OCI-LY1 (cell line): ENCODE measurements around the gene ASPM.
"Not testable (repeated sequence)": the region's sequence is repeated elsewhere in the genome, so short reads cannot be mapped to it uniquely, and the experiment has no call there.

ENCODE experiments used
- H2AFZ ChIP-seq: fragments of 200-600 bp; sonication (generic), shearing (Covaris generic); 2 replicates; pipeline ENCODE4 v1.6.0; 2014; ENCODE audit warnings: antibody characterized with exemption, mild to moderate bottlenecking, low read length
- H3F3A ChIP-seq: fragments of 200-600 bp; sonication (generic), shearing (Covaris generic); 2 replicates; pipeline ENCODE4 v1.6.0; 2014; ENCODE audit warnings: mild to moderate bottlenecking, antibody characterized with exemption, low read length, moderate library complexity; ENCODE audit not compliant: insufficient read depth
- H3K27ac ChIP-seq: fragments of 200-600 bp; sonication (generic); 2 replicates; pipeline ENCODE4 v1.5.1; 2014; ENCODE audit warnings: low read length, mixed run types, mild to moderate bottlenecking, low read depth; ENCODE audit not compliant: poor library complexity, severe bottlenecking
- H3K27me3 ChIP-seq: fragments of 200-600 bp; sonication (generic); 2 replicates; pipeline ENCODE4 v1.6.0; 2014; ENCODE audit warnings: antibody characterized with exemption, mild to moderate bottlenecking, low read length, moderate library complexity; ENCODE audit not compliant: insufficient read depth
- H3K36me3 ChIP-seq: fragments of 200-600 bp; sonication (generic); 2 replicates; pipeline ENCODE4 v1.6.1; 2014; ENCODE audit warnings: mild to moderate bottlenecking, antibody characterized with exemption, low read length, moderate library complexity, mixed read lengths; ENCODE audit not compliant: insufficient read depth
- H3K4me1 ChIP-seq: fragments of 200-600 bp; sonication (generic); 2 replicates; pipeline ENCODE4 v1.5.1; 2014; ENCODE audit warnings: mild to moderate bottlenecking, low read length, moderate library complexity; ENCODE audit not compliant: insufficient read depth, severe bottlenecking
- H3K4me2 ChIP-seq: fragments of 200-600 bp; sonication (generic), shearing (Covaris generic); 2 replicates; pipeline ENCODE4 v1.6.1; 2014; ENCODE audit warnings: low read length
- H3K4me3 ChIP-seq: fragments of 200-600 bp; sonication (generic); 2 replicates; pipeline ENCODE4 v1.5.1; 2014; ENCODE audit warnings: low read length, low read depth, mild to moderate bottlenecking, mixed read lengths; ENCODE audit not compliant: poor library complexity, severe bottlenecking
- H3K79me2 ChIP-seq: fragments of 200-600 bp; shearing (Covaris generic); 2 replicates; pipeline ENCODE4 v1.6.1; 2016; ENCODE audit warnings: mixed run types, low read length, mixed read lengths; ENCODE audit not compliant: insufficient read depth
- H3K9ac ChIP-seq: fragments of 200-600 bp; sonication (generic), shearing (Covaris generic); 2 replicates; pipeline ENCODE4 v1.6.1; 2014; ENCODE audit warnings: mild to moderate bottlenecking, low read length, mixed read lengths
- H3K9me2 ChIP-seq: fragments of 200-600 bp; sonication (generic), shearing (Covaris generic); 2 replicates; pipeline ENCODE4 v1.6.1; 2014; ENCODE audit warnings: low read depth, mild to moderate bottlenecking, low read length, mixed read lengths
- H3K9me3 ChIP-seq: fragments of 200-600 bp; shearing (Covaris generic); 2 replicates; pipeline ENCODE4 v1.6.1; 2014; ENCODE audit warnings: low read length, mixed read lengths
- H4K20me1 ChIP-seq: fragments of 200-600 bp; sonication (generic), shearing (Covaris generic); 2 replicates; pipeline ENCODE4 v1.6.0; 2016; ENCODE audit warnings: mild to moderate bottlenecking, low read length; ENCODE audit not compliant: insufficient read depth
- EZH2 ChIP-seq: fragments of 200-600 bp; sonication (generic), shearing (Covaris generic); IDR thresholded peaks from 2 replicates; pipeline ENCODE4 v1.8.0; 2017; ENCODE audit warnings: borderline replicate concordance, mixed run types, mild to moderate bottlenecking, antibody characterized with exemption, low read length, moderate library complexity, mixed read lengths
- TF ChIP-seq, protein P1 (sequence below): fragments of 200-600 bp; sonication (generic), shearing (Covaris generic); IDR thresholded peaks from 2 replicates; pipeline ENCODE4 v1.5.1; 2017; ENCODE audit warnings: mild to moderate bottlenecking, antibody characterized with exemption, low read length, moderate library complexity, mixed read lengths

The ASPM gene

DNA sequence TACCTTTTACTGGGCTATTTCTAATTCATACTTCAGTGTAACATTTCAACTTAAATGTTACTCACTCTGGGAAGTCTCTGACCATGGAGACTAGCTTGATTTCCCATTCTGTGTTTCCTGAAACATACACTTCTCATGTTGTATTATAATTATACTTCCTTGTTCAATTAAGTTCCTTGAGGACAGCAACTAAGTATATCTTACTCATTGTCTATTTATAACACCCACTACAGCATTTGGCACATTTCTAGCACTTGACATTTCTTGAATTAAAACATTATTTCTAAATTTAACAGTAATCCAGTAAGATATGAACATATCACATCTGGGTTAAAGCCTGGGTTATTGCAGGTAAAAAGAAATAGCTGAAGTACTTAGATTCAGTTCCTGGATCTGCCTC is 47.0 kb downstream of the ASPM start:
- Histone ChIP-seq H3K9me3 (no peaks in the 10 kb centered on the region), H3K27ac (no peak overlapping the region), H3K9ac (no peak overlapping the region), H3K4me1 (no peaks in the 10 kb centered on the region), H3K9me2 (no peaks in the 10 kb centered on the region), H3F3A (no peaks in the 10 kb centered on the region), H4K20me1 (no peaks in the 10 kb centered on the region), H3K79me2 (no peaks in the 10 kb centered on the region), H2AFZ (no peak overlapping the region), H3K27me3 (no peaks in the 10 kb centered on the region), H3K36me3 (peaks cover 29% of the 10 kb centered on the region), H3K4me2 (no peak overlapping the region), H3K4me3 (no peak overlapping the region)
- TF ChIP-seq, protein P1, sequence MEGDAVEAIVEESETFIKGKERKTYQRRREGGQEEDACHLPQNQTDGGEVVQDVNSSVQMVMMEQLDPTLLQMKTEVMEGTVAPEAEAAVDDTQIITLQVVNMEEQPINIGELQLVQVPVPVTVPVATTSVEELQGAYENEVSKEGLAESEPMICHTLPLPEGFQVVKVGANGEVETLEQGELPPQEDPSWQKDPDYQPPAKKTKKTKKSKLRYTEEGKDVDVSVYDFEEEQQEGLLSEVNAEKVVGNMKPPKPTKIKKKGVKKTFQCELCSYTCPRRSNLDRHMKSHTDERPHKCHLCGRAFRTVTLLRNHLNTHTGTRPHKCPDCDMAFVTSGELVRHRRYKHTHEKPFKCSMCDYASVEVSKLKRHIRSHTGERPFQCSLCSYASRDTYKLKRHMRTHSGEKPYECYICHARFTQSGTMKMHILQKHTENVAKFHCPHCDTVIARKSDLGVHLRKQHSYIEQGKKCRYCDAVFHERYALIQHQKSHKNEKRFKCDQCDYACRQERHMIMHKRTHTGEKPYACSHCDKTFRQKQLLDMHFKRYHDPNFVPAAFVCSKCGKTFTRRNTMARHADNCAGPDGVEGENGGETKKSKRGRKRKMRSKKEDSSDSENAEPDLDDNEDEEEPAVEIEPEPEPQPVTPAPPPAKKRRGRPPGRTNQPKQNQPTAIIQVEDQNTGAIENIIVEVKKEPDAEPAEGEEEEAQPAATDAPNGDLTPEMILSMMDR, result no peak
- no peak for TF ChIP-seq EZH2

DNA sequence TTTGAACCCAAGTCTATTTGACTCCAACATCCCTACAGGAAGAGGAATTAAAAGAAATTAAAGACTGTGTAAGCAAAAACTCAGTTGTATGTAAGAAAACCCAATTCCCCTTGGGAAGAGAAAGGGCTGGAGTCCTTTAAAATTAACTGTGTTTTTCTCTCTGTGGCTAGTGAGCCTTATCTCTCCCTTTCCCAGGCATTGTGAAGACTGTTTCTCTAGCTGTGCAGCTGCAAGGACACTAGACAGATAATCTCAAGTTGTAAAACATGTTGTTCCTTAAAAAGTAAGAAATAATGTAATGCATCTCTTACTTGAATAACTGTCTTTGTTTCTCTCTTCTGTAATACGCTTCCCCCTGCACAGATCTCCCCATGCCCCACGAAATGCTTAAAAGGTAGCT is 49.5 kb downstream of the ASPM start:
- H3K27me3 ChIP-seq, H3K79me2 ChIP-seq, H3K4me1 ChIP-seq, H3K9ac ChIP-seq, H4K20me1 ChIP-seq, H3K9me2 ChIP-seq, H2AFZ ChIP-seq, H3K4me3 ChIP-seq, H3K4me2 ChIP-seq, H3K9me3 ChIP-seq, H3F3A ChIP-seq, H3K27ac ChIP-seq: not testable (repeated sequence)
- H3K36me3 ChIP-seq, result peaks cover 38% of the 10 kb centered on the region

DNA sequence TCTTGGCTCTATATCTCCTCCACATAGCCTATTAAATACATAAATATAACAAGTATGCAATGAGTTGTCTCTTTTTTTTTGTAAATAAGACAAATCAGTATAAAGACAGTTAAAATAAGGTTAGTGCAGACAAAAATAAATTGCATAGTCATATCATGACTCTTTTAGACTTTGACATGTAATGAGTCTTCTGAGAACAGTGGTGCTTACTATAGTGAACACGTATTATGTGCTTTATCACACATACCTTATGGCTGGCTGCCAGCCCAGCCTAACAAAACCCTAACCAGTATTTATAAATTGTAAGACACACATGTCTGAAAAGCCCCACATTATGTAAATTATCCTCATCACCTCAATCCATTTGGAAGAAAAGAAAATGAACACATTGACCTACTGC is 50.3 kb downstream of the ASPM start:
- no peaks in the 10 kb centered on the region for H3K9me2 ChIP-seq
- H3K36me3 ChIP-seq, result peaks cover 45% of the 10 kb centered on the region
- no peaks in the 10 kb centered on the region for H4K20me1 ChIP-seq
- H3K9me3 ChIP-seq, result no peaks in the 10 kb centered on the region
- H3K27ac ChIP-seq, result no peak overlapping the region
- no peaks in the 10 kb centered on the region for H3K79me2 ChIP-seq
- H3K9ac ChIP-seq, result no peak overlapping the region
- TF ChIP-seq, protein P1, result no peak
- no peak for TF ChIP-seq EZH2
- no peak overlapping the region for H3K4me3 ChIP-seq
- H2AFZ ChIP-seq, result no peak overlapping the region
- H3K4me2 ChIP-seq, result no peak overlapping the region
- H3K27me3 ChIP-seq, result no peaks in the 10 kb centered on the region
- no peaks in the 10 kb centered on the region for H3K4me1 ChIP-seq
- H3F3A ChIP-seq, result no peaks in the 10 kb centered on the region

DNA sequence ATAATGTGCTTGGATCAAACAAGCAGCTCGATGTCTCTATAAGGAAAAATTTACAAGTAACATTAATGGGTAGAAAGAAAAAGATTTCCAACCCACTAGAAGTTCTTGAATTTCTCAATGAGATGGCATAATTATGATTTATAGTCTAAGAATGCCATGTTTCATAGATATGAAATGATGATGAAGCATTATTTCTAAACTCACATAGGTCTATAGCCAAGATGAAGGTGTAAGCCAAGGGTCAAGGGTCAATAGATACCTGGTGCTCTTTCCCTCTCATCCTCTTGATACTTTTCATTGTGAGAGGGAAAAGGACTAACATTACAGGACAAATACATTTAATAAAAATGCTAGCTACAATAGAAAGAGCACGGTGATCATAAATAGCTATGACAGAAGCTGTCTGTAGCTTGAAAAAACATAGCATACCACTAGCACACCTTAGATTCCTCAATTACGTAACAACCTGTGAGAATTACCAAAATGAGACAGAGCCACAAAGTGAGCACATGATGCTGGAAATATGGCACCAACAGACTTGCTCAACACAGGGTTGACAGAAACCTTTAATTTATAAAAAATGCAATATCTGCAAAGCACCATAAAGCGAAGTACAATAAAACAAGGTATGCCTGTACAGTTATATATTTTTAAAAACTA is 53.1 kb downstream of the ASPM start:
- no peak overlapping the region for H2AFZ ChIP-seq
- H3K4me3 ChIP-seq, result no peak overlapping the region
- H3F3A ChIP-seq, result no peaks in the 10 kb centered on the region
- H3K4me1 ChIP-seq, result no peaks in the 10 kb centered on the region
- no peak overlapping the region for H3K9ac ChIP-seq
- H3K27ac ChIP-seq, result no peak overlapping the region
- H3K36me3 ChIP-seq, result peaks cover 65% of the 10 kb centered on the region
- H3K27me3 ChIP-seq, result no peaks in the 10 kb centered on the region
- H4K20me1 ChIP-seq, result no peaks in the 10 kb centered on the region
- no peaks in the 10 kb centered on the region for H3K9me2 ChIP-seq
- no peaks in the 10 kb centered on the region for H3K9me3 ChIP-seq
- TF ChIP-seq, protein P1, result no peak
- no peak for TF ChIP-seq EZH2
- H3K79me2 ChIP-seq, result no peaks in the 10 kb centered on the region
- no peak overlapping the region for H3K4me2 ChIP-seq
